Endothelial cell (in vitro differentiated cells): ENCODE data around the gene KCTD13. TPM values are rescaled to one million over a fixed set of nuclear protein-coding genes. Genes with fewer than 3 reads are reported as not detected.
"Not testable (repeated sequence)": the region's sequence is repeated elsewhere in the genome, so short reads cannot be mapped to it uniquely, and the experiment has no call there.

Experiments
- DNase-seq: peaks from one replicate; pipeline ENCODE4 v3.0.0; 2021; ENCODE audit warnings: low spot score
- H3K27ac Mint-ChIP-seq: one replicate; pipeline ENCODE4 v1.8.0; 2021; ENCODE audit warnings: mixed read lengths, inconsistent platforms; ENCODE audit not compliant: unreplicated experiment
- H3K27me3 Mint-ChIP-seq: one replicate; pipeline ENCODE4 v1.8.0; 2021; ENCODE audit warnings: mild to moderate bottlenecking, moderate library complexity, mixed read lengths, inconsistent platforms; ENCODE audit not compliant: unreplicated experiment
- H3K36me3 Mint-ChIP-seq: one replicate; pipeline ENCODE4 v1.8.0; 2021; ENCODE audit warnings: mild to moderate bottlenecking, low read depth, mixed read lengths, inconsistent platforms; ENCODE audit not compliant: unreplicated experiment
- H3K4me1 Mint-ChIP-seq: one replicate; pipeline ENCODE4 v1.8.0; 2021; ENCODE audit warnings: mild to moderate bottlenecking, mixed read lengths, inconsistent platforms; ENCODE audit not compliant: unreplicated experiment
- H3K4me3 Mint-ChIP-seq: one replicate; pipeline ENCODE4 v1.8.0; 2021; ENCODE audit warnings: mild to moderate bottlenecking, mixed read lengths, inconsistent platforms; ENCODE audit not compliant: unreplicated experiment
- H3K9me3 Mint-ChIP-seq: one replicate; pipeline ENCODE4 v1.8.0; 2021; ENCODE audit warnings: mixed read lengths, inconsistent platforms; ENCODE audit not compliant: unreplicated experiment
- total RNA-seq: library from RNA; stranded (reverse); fragmentation: NEBNext Ultra II Directional; extraction: Animal tissue kit (Norgen Biotek cat#: 25700); gene quantifications from one replicate; pipeline ENCODE4 v1.2.1, GENCODE V29; 2021; ENCODE audit not compliant: unreplicated experiment
- TF ChIP-seq, protein P1 (sequence below): fragments of 200-600 bp; sonication (generic); IDR thresholded peaks from one replicate; pipeline ENCODE4 v1.5.0; 2021; ENCODE audit warnings: antibody characterized with exemption; ENCODE audit not compliant: unreplicated experiment

The KCTD13 gene
- total RNA-seq, 1 donor from 2014 or later = 25.8 TPM

DNA sequence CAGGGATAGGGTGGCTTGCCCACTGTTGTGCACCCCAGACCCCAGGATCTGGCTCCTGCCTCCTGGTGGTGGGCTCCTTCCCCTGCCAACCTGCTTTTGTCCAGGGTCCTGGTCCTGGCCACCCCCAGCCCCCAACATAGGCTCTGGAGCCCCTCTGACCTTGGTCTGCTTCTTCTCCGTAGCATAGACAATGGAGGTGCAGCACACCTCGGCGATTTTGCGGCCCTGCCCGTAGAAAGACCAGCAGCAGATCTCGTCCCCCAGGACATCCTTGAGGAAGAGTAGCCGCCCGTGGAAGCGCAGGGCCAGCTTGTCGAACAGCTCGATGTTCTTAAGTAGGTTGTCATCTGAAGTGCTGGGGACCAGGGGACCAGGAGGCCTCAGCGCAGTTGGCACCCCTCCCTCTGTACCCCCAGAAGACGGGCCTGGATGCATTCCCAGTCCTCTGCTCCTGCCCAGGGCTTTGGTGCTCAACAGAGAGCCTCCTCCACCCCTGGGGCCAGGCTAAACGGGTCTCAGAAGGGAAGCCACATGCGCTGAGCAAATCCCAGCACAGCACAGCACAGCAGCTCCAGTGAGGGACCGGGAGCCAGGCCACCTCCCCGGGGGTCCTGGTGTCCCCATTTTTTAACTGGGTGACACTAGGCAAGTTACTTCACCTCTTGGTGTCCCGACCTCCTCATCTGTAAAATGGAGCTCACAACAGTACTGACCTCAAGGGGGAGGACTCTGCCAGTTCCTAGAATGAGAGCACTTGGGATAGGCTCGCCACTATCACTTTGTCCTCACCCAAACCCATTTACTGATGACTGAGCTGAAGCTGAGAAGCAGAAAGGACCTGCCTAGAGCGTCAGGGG is 15.0 kb downstream of the KCTD13 start:
- H3K9me3 Mint-ChIP-seq = no peaks in the 10 kb centered on the region
- TF ChIP-seq, protein P1, sequence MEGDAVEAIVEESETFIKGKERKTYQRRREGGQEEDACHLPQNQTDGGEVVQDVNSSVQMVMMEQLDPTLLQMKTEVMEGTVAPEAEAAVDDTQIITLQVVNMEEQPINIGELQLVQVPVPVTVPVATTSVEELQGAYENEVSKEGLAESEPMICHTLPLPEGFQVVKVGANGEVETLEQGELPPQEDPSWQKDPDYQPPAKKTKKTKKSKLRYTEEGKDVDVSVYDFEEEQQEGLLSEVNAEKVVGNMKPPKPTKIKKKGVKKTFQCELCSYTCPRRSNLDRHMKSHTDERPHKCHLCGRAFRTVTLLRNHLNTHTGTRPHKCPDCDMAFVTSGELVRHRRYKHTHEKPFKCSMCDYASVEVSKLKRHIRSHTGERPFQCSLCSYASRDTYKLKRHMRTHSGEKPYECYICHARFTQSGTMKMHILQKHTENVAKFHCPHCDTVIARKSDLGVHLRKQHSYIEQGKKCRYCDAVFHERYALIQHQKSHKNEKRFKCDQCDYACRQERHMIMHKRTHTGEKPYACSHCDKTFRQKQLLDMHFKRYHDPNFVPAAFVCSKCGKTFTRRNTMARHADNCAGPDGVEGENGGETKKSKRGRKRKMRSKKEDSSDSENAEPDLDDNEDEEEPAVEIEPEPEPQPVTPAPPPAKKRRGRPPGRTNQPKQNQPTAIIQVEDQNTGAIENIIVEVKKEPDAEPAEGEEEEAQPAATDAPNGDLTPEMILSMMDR = no peak
- no peaks in the 10 kb centered on the region for H3K4me1 Mint-ChIP-seq
- H3K27me3 Mint-ChIP-seq = peaks cover 5% of the 10 kb centered on the region
- H3K27ac Mint-ChIP-seq = no peak overlapping the region
- no peak for DNase-seq
- H3K36me3 Mint-ChIP-seq = peaks cover 21% of the 10 kb centered on the region
- no peak overlapping the region for H3K4me3 Mint-ChIP-seq

GRCh38 chr16:29909851-29910250 is 16.2 kb downstream of the KCTD13 start:
- not testable (repeated sequence) for H3K27ac Mint-ChIP-seq, H3K4me1 Mint-ChIP-seq, DNase-seq, H3K9me3 Mint-ChIP-seq, H3K4me3 Mint-ChIP-seq, H3K27me3 Mint-ChIP-seq
- peaks cover 16% of the 10 kb centered on the region for H3K36me3 Mint-ChIP-seq

GRCh38 chr16:29909391-29909790 is 16.6 kb downstream of the KCTD13 start:
- DNase-seq = no peak
- H3K4me3 Mint-ChIP-seq = no peak overlapping the region
- H3K36me3 Mint-ChIP-seq = peaks cover 16% of the 10 kb centered on the region
- H3K4me1 Mint-ChIP-seq = no peaks in the 10 kb centered on the region
- TF ChIP-seq, protein P1 = no peak
- H3K9me3 Mint-ChIP-seq = no peaks in the 10 kb centered on the region
- no peak overlapping the region for H3K27ac Mint-ChIP-seq
- peaks cover 5% of the 10 kb centered on the region for H3K27me3 Mint-ChIP-seq

- TF ChIP-seq, protein P1 = no peak
- H3K27me3 Mint-ChIP-seq = peaks cover 5% of the 10 kb centered on the region
- H3K9me3 Mint-ChIP-seq = no peaks in the 10 kb centered on the region
- H3K27ac Mint-ChIP-seq = no peak overlapping the region
- DNase-seq = no peak
- no peak overlapping the region for H3K4me3 Mint-ChIP-seq
- no peaks in the 10 kb centered on the region for H3K4me1 Mint-ChIP-seq
- H3K36me3 Mint-ChIP-seq = peaks cover 11% of the 10 kb centered on the region
Measured at GRCh38 chr16:29908719-29909220, 17.3 kb downstream of the KCTD13 start.

GRCh38 chr16:29907973-29908372 is 18.1 kb downstream of the KCTD13 start:
- Mint-ChIP-seq H3K4me1 (peaks cover 4% of the 10 kb centered on the region), H3K4me3 (no peak overlapping the region), H3K9me3 (no peaks in the 10 kb centered on the region), H3K36me3 (peaks cover 5% of the 10 kb centered on the region), H3K27me3 (peaks cover 5% of the 10 kb centered on the region), H3K27ac (no peak overlapping the region)
- TF ChIP-seq, protein P1 = no peak
- DNase-seq = no peak
